HG03135 (cell line): Measurements from ENCODE around the gene NID1.
"Not testable (repeated sequence)": the region's sequence is repeated elsewhere in the genome, so short reads cannot be mapped to it uniquely, and the experiment has no call there.

Source experiments
- ATAC-seq: cut with Tn5 transposase; IDR thresholded peaks from one replicate; pipeline ENCODE4 v1.9.1; 2021; ENCODE audit warnings: mild to moderate bottlenecking, moderate library complexity; ENCODE audit not compliant: unreplicated experiment

Gene NID1

GRCh38 chr1:235941876-235942624 is 122.8 kb downstream of the NID1 start:
- ATAC-seq: no peak

GRCh38 chr1:235940285-235940684 is 124.6 kb downstream of the NID1 start:
- no peak for ATAC-seq

GRCh38 chr1:235939480-235939775 is 125.5 kb downstream of the NID1 start:
- ATAC-seq: no peak

GRCh38 chr1:235938709-235939479 is 126.0 kb downstream of the NID1 start:
- no peak for ATAC-seq

- no peak for ATAC-seq
These were observed 127.8 kb downstream of the NID1 start for GRCh38 chr1:235937123-235937522.

GRCh38 chr1:235935235-235936225 is 129.4 kb downstream of the NID1 start:
- ATAC-seq: no peak

GRCh38 chr1:235933766-235934116 is 131.1 kb downstream of the NID1 start:
- no peak for ATAC-seq

GRCh38 chr1:235933017-235933765 is 131.7 kb downstream of the NID1 start:
- ATAC-seq: no peak

- no peak for ATAC-seq
These were observed 132.8 kb downstream of the NID1 start for GRCh38 chr1:235932090-235932510.

GRCh38 chr1:235931171-235931738 is 133.6 kb downstream of the NID1 start:
- no peak for ATAC-seq

- ATAC-seq: no peak
These were observed 134.3 kb downstream of the NID1 start for GRCh38 chr1:235930543-235930942.

- no peak for ATAC-seq
These were observed 135.7 kb downstream of the NID1 start for GRCh38 chr1:235929216-235929615.

- ATAC-seq: no peak
These were observed 136.7 kb downstream of the NID1 start for GRCh38 chr1:235928197-235928596.

GRCh38 chr1:235927551-235927950 is 137.3 kb downstream of the NID1 start:
- not testable (repeated sequence) for ATAC-seq
